K562 (cell line): ENCODE results near the gene KRTAP20-3. TPM values are rescaled to one million over a fixed set of nuclear protein-coding genes. Genes with fewer than 3 reads are reported as not detected.

Experiments used
- ATAC-seq: fragments of 200-7000 bp; cut with Tn5 transposase; 3 replicates; pipeline ENCODE4 v1.9.1; 2020; ENCODE audit warnings: moderate library complexity
- BruUV-seq: library from RNA; stranded (reverse); fragments of 400-500 nt; replicated peaks from 2 replicates; lab custom pipeline; 2021; lab: Mats Ljungman, UMichigan
- CTCF ChIA-PET: fragments of 300-600 bp; formaldehyde crosslinking; extraction: SDS; loops from one replicate; lab custom pipeline; 2021; ENCODE audit warnings: low intra/inter-chr PET ratio; lab: Yijun Ruan, JAX
- POLR2A ChIA-PET: fragments of 300-600, 350-650 bp; sonication (Branson Sonifier 250); formaldehyde crosslinking; extraction: SDS; loops from one replicate; lab custom pipeline; 2021; ENCODE audit warnings: antibody characterized with exemption, inconsistent platforms; lab: Yijun Ruan, JAX
- DNase-seq, 4 experiments: peaks; one replicate each; pipeline versions ENCODE4 v3.0.0 to v3.0.0-alpha.2; 2011 to 2018; ENCODE audit warnings: low spot score in 3 of 4, mixed read lengths in 3 of 4; ENCODE audit errors: extremely low read depth in 1 of 4
- FAIRE-seq: peaks from 2 replicates; lab custom pipeline; 2011; peaks lifted over from hg19 to GRCh38; lab: Jason Lieb, UNC
- H2AFZ ChIP-seq: 2 replicates; pipeline ENCODE4 v1.6.0; 2011; ENCODE audit warnings: low read depth, low read length, control low read depth, inconsistent platforms
- H3K27ac ChIP-seq: fragments of 200-600 bp; 3 replicates; pipeline ENCODE4 v1.8.0; 2011; ENCODE audit warnings: low read depth, mild to moderate bottlenecking, control low read depth, inconsistent platforms, low read length, moderate library complexity, mixed read lengths; ENCODE audit errors: extremely low read depth
- H3K27me3 ChIP-seq, 2 experiments: fragments of 300-600 bp in 1 of 2; 2 replicates in 1 of 2; 3 replicates in 1 of 2; pipeline versions ENCODE4 v1.6.0 to v1.8.0; 2011; ENCODE audit warnings: inconsistent platforms in 2 of 2, low read length in 2 of 2, mild to moderate bottlenecking in 1 of 2, mixed read lengths in 1 of 2, moderate library complexity in 1 of 2; ENCODE audit not compliant: control insufficient read depth in 2 of 2, insufficient read depth in 2 of 2
- H3K36me3 ChIP-seq: fragments of 300-600 bp; 3 replicates; pipeline ENCODE4 v1.8.0; 2011; ENCODE audit warnings: mild to moderate bottlenecking, low read length, inconsistent platforms; ENCODE audit not compliant: control insufficient read depth, insufficient read depth
- H3K4me1 ChIP-seq, 2 experiments: fragments of 200-600 bp in 1 of 2; replicated peaks in 1 of 2; 2 replicates in 1 of 2; 3 replicates in 1 of 2; pipeline versions ENCODE4 v1.5.1 to v1.8.0; 2011; ENCODE audit warnings: inconsistent platforms in 2 of 2, low read length in 2 of 2, mild to moderate bottlenecking in 1 of 2, mixed read lengths in 1 of 2, moderate library complexity in 1 of 2; ENCODE audit not compliant: control insufficient read depth in 2 of 2, insufficient read depth in 2 of 2
- H3K4me2 ChIP-seq: 2 replicates; pipeline ENCODE4 v1.6.1; 2011; ENCODE audit warnings: low read length, control low read depth, inconsistent platforms, mixed read lengths; ENCODE audit not compliant: insufficient read depth
- H3K4me3 ChIP-seq: fragments of 200-600 bp; sonication (generic), shearing (Covaris generic); 2 replicates; pipeline ENCODE4 v1.5.1; 2016; ENCODE audit warnings: control low read depth, inconsistent platforms
- H3K79me2 ChIP-seq: fragments of 200-600 bp; 3 replicates; pipeline ENCODE4 v1.8.0; 2011; ENCODE audit warnings: low read length, inconsistent platforms; ENCODE audit not compliant: control insufficient read depth, insufficient read depth
- H3K9ac ChIP-seq, 2 experiments: 2 replicates each; pipeline versions ENCODE4 v1.6.0 to v1.6.1; 2011; ENCODE audit warnings: low read depth in 2 of 2, low read length in 2 of 2, control low read depth in 1 of 2, inconsistent platforms in 1 of 2, mild to moderate bottlenecking in 1 of 2, mixed read lengths in 1 of 2; ENCODE audit not compliant: insufficient read depth in 1 of 2
- H3K9me1 ChIP-seq: one replicate; pipeline ENCODE4 v1.6.0; 2011; ENCODE audit warnings: inconsistent platforms, mild to moderate bottlenecking, low read length, moderate library complexity; ENCODE audit not compliant: control insufficient read depth, insufficient read depth
- H3K9me3 ChIP-seq: replicated peaks from 2 replicates; pipeline ENCODE4 v1.5.1; 2011; ENCODE audit warnings: low read depth, low read length, inconsistent platforms; ENCODE audit not compliant: control insufficient read depth, insufficient read depth
- H4K20me1 ChIP-seq: replicated peaks from 2 replicates; pipeline ENCODE4 v1.6.1; 2011; ENCODE audit warnings: low read length, inconsistent platforms, mixed read lengths; ENCODE audit not compliant: control insufficient read depth, insufficient read depth
- CBFB ChIP-seq: sonication (generic); formaldehyde crosslinking; IDR thresholded peaks from 2 replicates; pipeline ENCODE4 v1.4.0; 2020; ENCODE audit warnings: mild to moderate bottlenecking, missing genetic modification reagents
- CREBBP ChIP-seq: IDR thresholded peaks from one replicate; pipeline ENCODE4 v1.6.1; 2012; ENCODE audit warnings: low read depth, mild to moderate bottlenecking, control low read depth, inconsistent platforms, low read length
- FOXM1 ChIP-seq, 2 experiments: fragments of 450-650 bp in 1 of 2; sonication (generic) in 1 of 2; formaldehyde crosslinking in 1 of 2; IDR thresholded peaks; 2 replicates each; pipeline versions ENCODE4 v1.6.1 to v1.9.0; 2017 to 2022; ENCODE audit warnings: low read depth in 2 of 2, mild to moderate bottlenecking in 2 of 2, missing genetic modification reagents in 1 of 2, moderate library complexity in 1 of 2
- HDAC1 ChIP-seq, 2 experiments: fragments of 450-650 bp; IDR thresholded peaks; 2 replicates each; pipeline ENCODE4 v1.6.1; 2016 to 2017; ENCODE audit warnings: inconsistent platforms in 1 of 2, mild to moderate bottlenecking in 1 of 2, moderate library complexity in 1 of 2
- JUNB ChIP-seq: fragments of 450-650 bp; formaldehyde crosslinking; conservative IDR thresholded peaks from 2 replicates; pipeline ENCODE4 v1.4.0; 2020; ENCODE audit warnings: mild to moderate bottlenecking
- PCBP1 ChIP-seq: fragments of 200-400 bp; formaldehyde crosslinking; IDR thresholded peaks from 2 replicates; pipeline ENCODE4 v1.6.1; 2018; ENCODE audit warnings: mild to moderate bottlenecking, low read depth, low read length; ENCODE audit not compliant: poor library complexity, severe bottlenecking
- POLR2AphosphoS5 ChIP-seq: IDR thresholded peaks from 2 replicates; pipeline ENCODE4 v1.6.1; 2011; ENCODE audit warnings: mild to moderate bottlenecking, low read depth, low read length, moderate library complexity; ENCODE audit not compliant: control insufficient read depth, insufficient read depth
- RBFOX2 ChIP-seq: fragments of 200-400 bp; formaldehyde crosslinking; IDR thresholded peaks from 2 replicates; pipeline ENCODE4 v1.6.1; 2017; ENCODE audit warnings: low read depth, mild to moderate bottlenecking, low read length, moderate library complexity
- RBM17 ChIP-seq: fragments of 200-400 bp; formaldehyde crosslinking; IDR thresholded peaks from 2 replicates; pipeline ENCODE4 v1.6.1; 2017; ENCODE audit warnings: low read depth, mild to moderate bottlenecking, low read length, borderline replicate concordance
- SMARCB1 ChIP-seq: IDR thresholded peaks from 2 replicates; pipeline ENCODE4 v1.6.1; 2011; ENCODE audit warnings: improper control_type of control experiment, low read depth; ENCODE audit not compliant: insufficient read length
- SRSF3 ChIP-seq: fragments of 200-400 bp; formaldehyde crosslinking; IDR thresholded peaks from 2 replicates; pipeline ENCODE4 v1.6.1; 2016; ENCODE audit warnings: mild to moderate bottlenecking, low read length, moderate library complexity; ENCODE audit not compliant: insufficient read depth
- ZFX ChIP-seq: sonication (generic); formaldehyde crosslinking; IDR thresholded peaks from 2 replicates; pipeline ENCODE4 v1.8.0; 2022; ENCODE audit warnings: mild to moderate bottlenecking, missing genetic modification reagents, moderate library complexity
- ZNF707 ChIP-seq: fragments of 250-450 bp; sonication (Bioruptor Pico); conservative IDR thresholded peaks from 2 replicates; pipeline ENCODE4 v1.8.0; 2022; ENCODE audit warnings: inconsistent platforms, mild to moderate bottlenecking, moderate library complexity
- WGBS: fragments of 100-300 bp; shearing (Covaris generic); methylation state at CpG from one replicate; pipeline ENCODE4 v1.1.6; 2016; ENCODE audit warnings: low coverage, mixed read lengths; ENCODE audit not compliant: insufficient coverage; ENCODE audit errors: missing lambda C conversion rate; 5-methylcytosine and 5-hydroxymethylcytosine counted together
- in situ Hi-C: fragments of 300-500 bp; cut with MboI; formaldehyde crosslinking; loops from 4 replicates; pipeline ENCODE4 v1.15.0; 2018; ENCODE audit warnings: inconsistent platforms, mixed read lengths
- intact Hi-C: fragments of 100-400 bp; cut with micrococcal nuclease; formaldehyde crosslinking; loops from 2 replicates; pipeline ENCODE4 v1.14.2; 2022
- polyA plus RNA-seq, 8 experiments: library from polyadenylated mRNA; depleted of rRNA in 4 of 8; stranded (reverse) in 5 of 8; unstranded in 3 of 8; fragments of >200 nt; fragmentation: Nextera tagmentation in 2 of 8; fragmentation: Illumina TruSeq in 1 of 8; extraction: Ambion mirVana in 2 of 8; extraction: Trizol in 1 of 8; gene quantifications; 2 replicates each; pipeline versions ENCODE4 v1.2.1 to v1.2.3, GENCODE V29; 2011 to 2014; ENCODE audit warnings: inconsistent platforms in 1 of 8, missing spikeins in 1 of 8
- total RNA-seq, 7 experiments: library from RNA; depleted of rRNA in 6 of 7; stranded (reverse); fragments of >200 nt in 6 of 7; fragmentation: Illumina TruSeq in 2 of 7; extraction: Trizol in 2 of 7; gene quantifications; 2 replicates each; pipeline versions ENCODE4 v1.2.1 to v1.2.3, GENCODE V29; 2011 to 2021; ENCODE audit warnings: low replicate concordance in 1 of 7
- TF ChIP-seq, protein P1 (sequence below): fragments of 450-650 bp; formaldehyde crosslinking; IDR thresholded peaks from 2 replicates; pipeline ENCODE4 v1.4.0; 2020; ENCODE audit warnings: mild to moderate bottlenecking, moderate library complexity
- TF ChIP-seq, protein P2 (sequence below): fragments of 250-450 bp; sonication (Bioruptor Pico); IDR thresholded peaks from 2 replicates; pipeline ENCODE4 v1.4.0; 2020

The KRTAP20-3 gene
- total and polyA plus RNA-seq, 9 of the 15 experiments (the other 6 are each of a cell fraction or from before 2014, with no cell fraction given) = not detected

DNA sequence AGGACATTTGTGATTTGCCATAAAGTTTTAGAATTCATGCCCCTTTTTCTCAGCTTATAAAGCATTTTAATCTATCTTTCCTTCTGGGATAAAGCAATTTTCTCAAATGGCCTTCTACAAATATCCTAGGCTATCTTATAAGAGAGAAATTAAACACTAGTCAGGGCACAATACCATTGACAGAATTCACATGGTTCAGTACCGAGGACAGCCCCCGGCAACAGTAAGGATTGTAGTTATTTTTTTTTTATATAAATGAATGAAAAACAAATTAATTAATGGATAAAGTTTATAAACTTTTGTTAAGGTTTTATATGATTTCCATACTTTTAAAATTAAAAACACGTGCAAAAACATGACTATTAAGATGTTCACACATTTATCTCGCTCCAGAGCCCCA, 14.6 kb upstream of the KRTAP20-3 start (continued):
- TF ChIP-seq, protein P1, sequence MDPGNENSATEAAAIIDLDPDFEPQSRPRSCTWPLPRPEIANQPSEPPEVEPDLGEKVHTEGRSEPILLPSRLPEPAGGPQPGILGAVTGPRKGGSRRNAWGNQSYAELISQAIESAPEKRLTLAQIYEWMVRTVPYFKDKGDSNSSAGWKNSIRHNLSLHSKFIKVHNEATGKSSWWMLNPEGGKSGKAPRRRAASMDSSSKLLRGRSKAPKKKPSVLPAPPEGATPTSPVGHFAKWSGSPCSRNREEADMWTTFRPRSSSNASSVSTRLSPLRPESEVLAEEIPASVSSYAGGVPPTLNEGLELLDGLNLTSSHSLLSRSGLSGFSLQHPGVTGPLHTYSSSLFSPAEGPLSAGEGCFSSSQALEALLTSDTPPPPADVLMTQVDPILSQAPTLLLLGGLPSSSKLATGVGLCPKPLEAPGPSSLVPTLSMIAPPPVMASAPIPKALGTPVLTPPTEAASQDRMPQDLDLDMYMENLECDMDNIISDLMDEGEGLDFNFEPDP = no peak
- no peak for TF ChIP-seq PCBP1
- TF ChIP-seq, protein P2, sequence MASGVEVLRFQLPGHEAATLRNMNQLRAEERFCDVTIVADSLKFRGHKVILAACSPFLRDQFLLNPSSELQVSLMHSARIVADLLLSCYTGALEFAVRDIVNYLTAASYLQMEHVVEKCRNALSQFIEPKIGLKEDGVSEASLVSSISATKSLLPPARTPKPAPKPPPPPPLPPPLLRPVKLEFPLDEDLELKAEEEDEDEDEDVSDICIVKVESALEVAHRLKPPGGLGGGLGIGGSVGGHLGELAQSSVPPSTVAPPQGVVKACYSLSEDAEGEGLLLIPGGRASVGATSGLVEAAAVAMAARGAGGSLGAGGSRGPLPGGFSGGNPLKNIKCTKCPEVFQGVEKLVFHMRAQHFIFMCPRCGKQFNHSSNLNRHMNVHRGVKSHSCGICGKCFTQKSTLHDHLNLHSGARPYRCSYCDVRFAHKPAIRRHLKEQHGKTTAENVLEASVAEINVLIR (CRISPR knock-in tag) = no peak

DNA sequence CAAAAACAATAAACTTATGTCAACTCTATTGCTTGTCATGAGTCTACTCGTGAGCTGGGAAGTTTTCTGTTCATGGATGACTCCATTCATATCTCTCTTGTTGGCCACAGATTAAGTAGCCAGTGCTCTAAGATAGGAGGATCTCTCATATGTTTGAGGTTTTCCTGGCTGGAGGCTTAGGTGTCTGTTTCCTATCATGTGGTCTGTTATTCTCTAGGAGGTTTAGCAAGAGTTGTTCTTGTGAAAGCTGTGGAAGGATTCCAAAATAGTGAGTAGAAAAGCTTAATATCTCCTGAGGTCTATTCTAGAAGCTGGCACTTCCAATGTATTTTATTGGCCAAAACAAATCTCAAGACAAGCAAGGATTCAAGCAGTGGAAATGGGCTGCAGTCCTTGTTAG, 13.5 kb upstream of the KRTAP20-3 start:
- Histone ChIP-seq H2AFZ (no peak overlapping the region), H3K79me2 (no peaks in the 10 kb centered on the region), H3K9ac (no peak overlapping the region), H3K27me3 (no peaks in the 10 kb centered on the region), H3K36me3 (no peaks in the 10 kb centered on the region), H3K4me3 (no peak overlapping the region), H3K9me3 (no peaks in the 10 kb centered on the region), H3K4me1 (no peaks in the 10 kb centered on the region), H3K27ac (no peak overlapping the region), H4K20me1 (no peaks in the 10 kb centered on the region), H3K9me1 (no peaks in the 10 kb centered on the region), H3K4me2 (no peak overlapping the region)
- WGBS = 0% methylated on average over 1 of the region's 1 CpG
- CTCF ChIA-PET = no interaction called here
- in situ Hi-C loops = no loop called here
- POLR2A ChIA-PET = no interaction called here
- ATAC-seq (no peak), FAIRE-seq (no peak), DNase-seq (no peak)
- no TSS peak for BruUV-seq
- intact Hi-C loops = no loop called here
- TF ChIP-seq RBM17 (no peak), RBFOX2 (no peak), HDAC1 (IDR thresholded peaks at IDR 0.05) (no peak), JUNB (CRISPR knock-in tag) (no peak), SRSF3 (no peak), CREBBP (no peak), FOXM1 (IDR thresholded peaks at IDR 0.05; ENCODE audit: low read depth) (no peak), FOXM1 (CRISPR knock-in tag; IDR thresholded peaks at IDR 0.05; ENCODE audit: low read depth) (no peak), SMARCB1 (no peak), POLR2AphosphoS5 (no peak), ZNF707 (CRISPR knock-in tag) (no peak), ZFX (CRISPR knock-in tag) (no peak), CBFB (no peak)
